Esophagus squamous epithelium (tissue), 4 donors: ENCODE results near the gene CAPN15.

Source experiments
- POLR2A ChIP-seq, 4 donors: fragments of 450-650 bp; IDR thresholded peaks; one replicate each; pipeline ENCODE4 v1.6.1; 2017; ENCODE audit warnings: antibody characterized with exemption in 4 of 4, mild to moderate bottlenecking in 4 of 4, moderate library complexity in 3 of 4
- TF ChIP-seq, protein P1 (sequence below), 6 experiments: fragments of 450-650 bp in 4 of 6; fragments of 200-600 bp in 2 of 6; sonication (generic) in 2 of 6; IDR thresholded peaks; one replicate each; pipeline ENCODE4 v1.5.1; 2016 to 2019; ENCODE audit warnings: antibody characterized with exemption in 6 of 6, mild to moderate bottlenecking in 4 of 6, moderate library complexity in 4 of 6

DNA sequence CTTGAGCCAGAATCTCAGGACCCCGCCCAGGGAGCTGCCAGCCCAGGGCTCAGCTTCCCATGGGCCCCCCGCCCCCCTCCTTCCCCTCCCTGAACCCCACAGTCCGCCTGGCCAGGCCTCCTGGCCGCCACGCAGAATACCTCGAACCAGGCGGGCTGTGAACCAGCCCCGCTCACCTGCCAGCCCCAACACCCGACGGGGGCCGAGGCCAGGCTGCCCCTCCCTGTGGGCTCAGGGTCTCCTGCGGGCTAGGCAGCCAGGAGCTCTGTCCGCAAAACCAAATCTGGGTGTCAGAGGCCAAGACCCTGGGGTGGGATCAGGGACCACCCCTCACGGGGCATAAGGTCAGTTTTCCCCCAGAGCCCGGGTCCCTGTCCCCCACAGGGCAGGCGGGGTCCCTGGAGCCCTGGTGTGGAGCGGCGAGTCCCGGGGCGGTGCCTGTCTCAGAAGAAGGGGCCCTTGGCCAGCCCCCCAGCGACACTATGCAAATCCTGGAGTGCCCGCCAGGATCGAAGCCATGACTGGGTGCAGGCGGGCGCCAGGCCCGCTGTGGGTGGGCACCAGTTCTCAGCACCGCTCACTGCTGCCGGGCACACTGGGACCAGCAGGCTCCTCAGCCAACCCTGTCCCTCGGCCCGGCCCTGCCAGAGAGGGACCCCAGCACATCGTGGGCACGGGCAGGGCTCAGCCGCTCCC is 26.2 kb downstream of the CAPN15 start:
- TF ChIP-seq, protein P1, sequence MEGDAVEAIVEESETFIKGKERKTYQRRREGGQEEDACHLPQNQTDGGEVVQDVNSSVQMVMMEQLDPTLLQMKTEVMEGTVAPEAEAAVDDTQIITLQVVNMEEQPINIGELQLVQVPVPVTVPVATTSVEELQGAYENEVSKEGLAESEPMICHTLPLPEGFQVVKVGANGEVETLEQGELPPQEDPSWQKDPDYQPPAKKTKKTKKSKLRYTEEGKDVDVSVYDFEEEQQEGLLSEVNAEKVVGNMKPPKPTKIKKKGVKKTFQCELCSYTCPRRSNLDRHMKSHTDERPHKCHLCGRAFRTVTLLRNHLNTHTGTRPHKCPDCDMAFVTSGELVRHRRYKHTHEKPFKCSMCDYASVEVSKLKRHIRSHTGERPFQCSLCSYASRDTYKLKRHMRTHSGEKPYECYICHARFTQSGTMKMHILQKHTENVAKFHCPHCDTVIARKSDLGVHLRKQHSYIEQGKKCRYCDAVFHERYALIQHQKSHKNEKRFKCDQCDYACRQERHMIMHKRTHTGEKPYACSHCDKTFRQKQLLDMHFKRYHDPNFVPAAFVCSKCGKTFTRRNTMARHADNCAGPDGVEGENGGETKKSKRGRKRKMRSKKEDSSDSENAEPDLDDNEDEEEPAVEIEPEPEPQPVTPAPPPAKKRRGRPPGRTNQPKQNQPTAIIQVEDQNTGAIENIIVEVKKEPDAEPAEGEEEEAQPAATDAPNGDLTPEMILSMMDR (IDR thresholded peaks at IDR 0.05): no peak
- TF ChIP-seq POLR2A (IDR thresholded peaks at IDR 0.05): no peak
